ENCODE results near the gene RNF208.

- TF ChIP-seq EZH2 (IDR thresholded peaks at IDR 0.05) (no peak), POLR2AphosphoS5 (IDR thresholded peaks at IDR 0.05; ENCODE audit: borderline replicate concordance, low read depth, low read length) (no peak)
Observed at GRCh38 chr9:137264067-137264466, 42.0 kb upstream of the RNF208 start.

Measured in SK-N-MC (cell line).